Measurements from ENCODE around the gene BBS9. TPM values are rescaled to one million over a fixed set of nuclear protein-coding genes. Genes with fewer than 3 reads are reported as not detected.
A peak's percentile ranks its signal among the peaks of the same experiment; 100 is the strongest.

Gene BBS9
- total RNA-seq, 1 experiment from 2014 or later = 26.4 TPM

DNA sequence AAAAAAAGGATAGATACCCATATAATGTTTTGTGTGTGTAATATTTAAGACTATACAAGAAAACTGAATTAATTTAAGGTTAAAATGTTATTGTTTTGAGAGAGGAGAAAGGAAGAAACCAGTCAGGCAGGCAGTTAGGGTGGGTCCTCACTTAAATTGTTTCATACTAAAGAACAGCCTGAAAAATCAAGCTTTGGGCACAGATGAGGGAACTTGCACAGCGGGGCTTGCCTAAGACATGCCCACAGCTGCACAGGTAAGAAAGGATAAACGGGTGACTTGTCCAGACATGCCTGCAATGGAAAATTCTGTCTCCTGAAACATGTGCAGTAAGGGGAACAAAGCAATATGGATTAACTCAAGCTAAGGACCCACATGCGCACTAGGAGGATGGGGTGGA, 158.4 kb downstream of the BBS9 start:
- no peaks in the 10 kb centered on the region for H3K27me3 Mint-ChIP-seq (ENCODE audit: low read depth)
- H3K4me3 Mint-ChIP-seq = no peak overlapping the region
- TF ChIP-seq, protein P1, sequence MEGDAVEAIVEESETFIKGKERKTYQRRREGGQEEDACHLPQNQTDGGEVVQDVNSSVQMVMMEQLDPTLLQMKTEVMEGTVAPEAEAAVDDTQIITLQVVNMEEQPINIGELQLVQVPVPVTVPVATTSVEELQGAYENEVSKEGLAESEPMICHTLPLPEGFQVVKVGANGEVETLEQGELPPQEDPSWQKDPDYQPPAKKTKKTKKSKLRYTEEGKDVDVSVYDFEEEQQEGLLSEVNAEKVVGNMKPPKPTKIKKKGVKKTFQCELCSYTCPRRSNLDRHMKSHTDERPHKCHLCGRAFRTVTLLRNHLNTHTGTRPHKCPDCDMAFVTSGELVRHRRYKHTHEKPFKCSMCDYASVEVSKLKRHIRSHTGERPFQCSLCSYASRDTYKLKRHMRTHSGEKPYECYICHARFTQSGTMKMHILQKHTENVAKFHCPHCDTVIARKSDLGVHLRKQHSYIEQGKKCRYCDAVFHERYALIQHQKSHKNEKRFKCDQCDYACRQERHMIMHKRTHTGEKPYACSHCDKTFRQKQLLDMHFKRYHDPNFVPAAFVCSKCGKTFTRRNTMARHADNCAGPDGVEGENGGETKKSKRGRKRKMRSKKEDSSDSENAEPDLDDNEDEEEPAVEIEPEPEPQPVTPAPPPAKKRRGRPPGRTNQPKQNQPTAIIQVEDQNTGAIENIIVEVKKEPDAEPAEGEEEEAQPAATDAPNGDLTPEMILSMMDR (conservative IDR thresholded peaks at IDR 0.05) = no peak
- Histone ChIP-seq H2BK12ac (ENCODE audit: insufficient read length, low read depth, low read length) (no peak overlapping the region), H3K56ac (ENCODE audit: insufficient read length, low read depth, low read length) (no peak overlapping the region), H3T11ph (ENCODE audit: low read length) (no peak overlapping the region), H2BK5ac (ENCODE audit: insufficient read length, low read length) (no peak overlapping the region), H3K4me1 (ENCODE audit: insufficient read depth, low read length) (no peaks in the 10 kb centered on the region; the same call in 1 of the 2 replicates), H3K9ac (ENCODE audit: extremely low read depth, insufficient read length, low read length) (no peak overlapping the region), H2BK15ac (ENCODE audit: low read depth, low read length) (no peak overlapping the region), H3K79me1 (ENCODE audit: insufficient read depth, low read depth, low read length, poor library complexity, severe bottlenecking) (no peaks in the 10 kb centered on the region), H3K27me3 (ENCODE audit: insufficient read depth, low read length) (no peaks in the 10 kb centered on the region), H2AK5ac (ENCODE audit: insufficient read length, low read length) (no peak overlapping the region), H4K91ac (ENCODE audit: insufficient read length, low read depth, low read length) (no peak overlapping the region), H2BK20ac (ENCODE audit: low read depth, low read length, poor library complexity, severe bottlenecking) (no peak overlapping the region), H4K5ac (ENCODE audit: insufficient read length, low read depth, low read length) (no peak overlapping the region), H3K4ac (ENCODE audit: low read depth, low read length) (no peak overlapping the region), H3K4me2 (ENCODE audit: insufficient read depth, insufficient read length, low read length) (no peak overlapping the region), H4K20me1 (ENCODE audit: control insufficient read depth, insufficient read depth, insufficient read length) (no peaks in the 10 kb centered on the region), H2BK120ac (ENCODE audit: low read depth, low read length, poor library complexity, severe bottlenecking) (no peak overlapping the region), H3K27ac (ENCODE audit: insufficient read length, low read depth, low read length) (no peak overlapping the region), H4K8ac (replicated peaks; ENCODE audit: insufficient read length, low read depth, low read length) (no peak overlapping the region), H3K23me2 (ENCODE audit: insufficient read length, low read depth, low read length, poor library complexity, severe bottlenecking) (no peaks in the 10 kb centered on the region), H3K9me3 (ENCODE audit: control insufficient read depth, low read depth, low read length) (peaks cover 8% of the 10 kb centered on the region), H2AFZ (ENCODE audit: low read length) (no peak overlapping the region), H3K79me2 (ENCODE audit: insufficient read depth, low read length) (no peaks in the 10 kb centered on the region), H3K14ac (ENCODE audit: insufficient read depth, low read length) (no peak overlapping the region), H3K18ac (ENCODE audit: insufficient read length, low read depth, low read length) (no peak overlapping the region), H3K23ac (ENCODE audit: insufficient read length, low read depth, low read length) (no peak overlapping the region)
- DNase-seq = no peak
- peaks cover 10 to 11% of the 10 kb centered on the region in 2 experiments for H3K4me1 Mint-ChIP-seq
- peaks cover 4 to 7% of the 10 kb centered on the region in 2 experiments; a peak in 3 of 5 replicates for H3K9me3 Mint-ChIP-seq
- H3K27ac Mint-ChIP-seq = peak overlapping the region in 1 of 3 experiments; percentile 86; a peak in 2 of 7 replicates
- no CpG with 5 or more reads among the region's 3 CpGs for WGBS (ENCODE audit: extremely low coverage, insufficient read length, low lambda C conversion rate)
- peaks cover 4 to 13% (median 10%) of the 10 kb centered on the region in 3 experiments; a peak in 5 of 7 replicates for H3K36me3 Mint-ChIP-seq (ENCODE audit: insufficient read depth in 1 of 3, low read depth in 3 of 3)
